Measurements from ENCODE around the gene STMN3. TPM values are rescaled to one million over a fixed set of nuclear protein-coding genes. Genes with fewer than 3 reads are reported as not detected.

The STMN3 gene
- total and polyA plus RNA-seq, 10 of the 15 experiments (the other 5 are each of a cell fraction or from before 2014, with no cell fraction given): 0.09 to 3.6 (median 1.4) TPM; not detected in 1

- TF ChIP-seq E2F8 (IDR thresholded peaks at IDR 0.05; ENCODE audit: low read depth, partially characterized antibody) (peak; percentile 77), NBN (IDR thresholded peaks at IDR 0.05) (peak; percentile 98), POU2F2 (IDR thresholded peaks at IDR 0.05; ENCODE audit: borderline replicate concordance, low read depth, low read length) (no peak), MEF2B (IDR thresholded peaks at IDR 0.05; ENCODE audit: partially characterized antibody, poor library complexity, severe bottlenecking) (peak; percentile 82), SMARCA5 (IDR thresholded peaks at IDR 0.05) (peak; percentile 78; the same call in 1 of the 2 replicates), PML (IDR thresholded peaks at IDR 0.05; ENCODE audit: low read length) (no peak), JUNB (IDR thresholded peaks at IDR 0.05) (no peak), TCF12 (IDR thresholded peaks at IDR 0.05; ENCODE audit: low read depth, low read length) (0 out of 2 replicates have a peak, but pooled peaks have one; percentile 15), EZH2 (IDR thresholded peaks at IDR 0.05; ENCODE audit: borderline replicate concordance, control insufficient read depth, low read depth, low read length) (no peak), HDGF (IDR thresholded peaks at IDR 0.05) (no peak), SP1 (IDR thresholded peaks at IDR 0.05; ENCODE audit: low read depth, low read length) (no peak), PAX8 (IDR thresholded peaks at IDR 0.05) (no peak), ZBTB4 (CRISPR knock-in tag; IDR thresholded peaks at IDR 0.05) (no peak), ZBED1 (IDR thresholded peaks at IDR 0.05; ENCODE audit: borderline replicate concordance) (no peak), ZZZ3 (IDR thresholded peaks at IDR 0.05; ENCODE audit: control insufficient read depth, insufficient read length, low read depth) (no peak), SMAD1 (IDR thresholded peaks at IDR 0.05; ENCODE audit: low read depth, partially characterized antibody) (no peak), BCL3 (IDR thresholded peaks at IDR 0.05; ENCODE audit: borderline replicate concordance, insufficient read depth, low read depth, low read length, poor library complexity, severe bottlenecking) (no peak), DPF2 (IDR thresholded peaks at IDR 0.05) (peak; percentile 80; the same call in 1 of the 2 replicates), CREM (IDR thresholded peaks at IDR 0.05; ENCODE audit: low read depth) (peak; percentile 51; the same call in 1 of the 2 replicates), POLR2AphosphoS5 (IDR thresholded peaks at IDR 0.05; ENCODE audit: low read length) (no peak), ASH2L (IDR thresholded peaks at IDR 0.05; ENCODE audit: borderline replicate concordance, low read depth) (no peak), RAD51 (IDR thresholded peaks at IDR 0.05) (peak; percentile 93), IRF5 (IDR thresholded peaks at IDR 0.05; ENCODE audit: borderline replicate concordance) (no peak), SUZ12 (IDR thresholded peaks at IDR 0.05; ENCODE audit: unreplicated experiment) (no peak)
Observed at GRCh38 chr20:63635431-63636141, 17.6 kb downstream of the STMN3 start (continued).
